HG03342 (cell line): ENCODE data around the gene SPATA19.

Experiments
- ATAC-seq: cut with Tn5 transposase; IDR thresholded peaks from one replicate; pipeline ENCODE4 v1.9.1; 2021; ENCODE audit warnings: mild to moderate bottlenecking, moderate library complexity; ENCODE audit not compliant: unreplicated experiment

SPATA19 gene

GRCh38 chr11:133793271-133794035 lies 51.9 kb downstream of the SPATA19 start:
- no peak for ATAC-seq

GRCh38 chr11:133790995-133791394 lies 54.3 kb downstream of the SPATA19 start:
- no peak for ATAC-seq
